ENCODE measurements around the gene SEC61A1. TPM values are rescaled to one million over a fixed set of nuclear protein-coding genes. Genes with fewer than 3 reads are reported as not detected.

The SEC61A1 gene
- total RNA-seq, 1 donor from 2014 or later, result 296 TPM

DNA sequence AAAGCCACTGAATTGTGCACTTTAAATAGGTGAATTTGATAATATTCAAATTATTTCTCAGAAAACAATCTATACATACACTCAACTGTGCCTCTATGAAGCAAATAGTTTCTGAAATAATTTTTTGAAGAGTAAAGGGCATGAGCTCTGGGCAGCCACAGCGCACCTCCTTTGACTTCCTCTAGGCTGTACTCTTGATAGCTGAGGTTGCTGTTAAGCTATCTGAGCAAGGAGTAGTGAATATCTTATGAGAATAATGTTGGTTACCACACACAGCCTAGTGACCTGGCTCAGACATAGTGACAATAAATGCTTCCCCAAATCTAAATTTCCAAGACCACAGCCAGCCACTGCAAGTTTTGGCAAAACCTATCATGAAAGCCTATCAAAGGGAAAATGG is 11.6 kb upstream of the SEC61A1 start:
- DNase-seq (ENCODE audit: low spot score), result no peak
- peaks cover under 1% of the 10 kb centered on the region for H3K27me3 Mint-ChIP-seq (ENCODE audit: unreplicated experiment)
- H3K4me1 Mint-ChIP-seq (ENCODE audit: unreplicated experiment), result peaks cover under 1% of the 10 kb centered on the region
- no peaks in the 10 kb centered on the region for H3K36me3 Mint-ChIP-seq (ENCODE audit: low read depth, unreplicated experiment)
- H3K9me3 Mint-ChIP-seq (ENCODE audit: unreplicated experiment), result no peaks in the 10 kb centered on the region
- TF ChIP-seq, protein P1, sequence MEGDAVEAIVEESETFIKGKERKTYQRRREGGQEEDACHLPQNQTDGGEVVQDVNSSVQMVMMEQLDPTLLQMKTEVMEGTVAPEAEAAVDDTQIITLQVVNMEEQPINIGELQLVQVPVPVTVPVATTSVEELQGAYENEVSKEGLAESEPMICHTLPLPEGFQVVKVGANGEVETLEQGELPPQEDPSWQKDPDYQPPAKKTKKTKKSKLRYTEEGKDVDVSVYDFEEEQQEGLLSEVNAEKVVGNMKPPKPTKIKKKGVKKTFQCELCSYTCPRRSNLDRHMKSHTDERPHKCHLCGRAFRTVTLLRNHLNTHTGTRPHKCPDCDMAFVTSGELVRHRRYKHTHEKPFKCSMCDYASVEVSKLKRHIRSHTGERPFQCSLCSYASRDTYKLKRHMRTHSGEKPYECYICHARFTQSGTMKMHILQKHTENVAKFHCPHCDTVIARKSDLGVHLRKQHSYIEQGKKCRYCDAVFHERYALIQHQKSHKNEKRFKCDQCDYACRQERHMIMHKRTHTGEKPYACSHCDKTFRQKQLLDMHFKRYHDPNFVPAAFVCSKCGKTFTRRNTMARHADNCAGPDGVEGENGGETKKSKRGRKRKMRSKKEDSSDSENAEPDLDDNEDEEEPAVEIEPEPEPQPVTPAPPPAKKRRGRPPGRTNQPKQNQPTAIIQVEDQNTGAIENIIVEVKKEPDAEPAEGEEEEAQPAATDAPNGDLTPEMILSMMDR (IDR thresholded peaks at IDR 0.05; ENCODE audit: unreplicated experiment), result no peak
- H3K4me3 Mint-ChIP-seq (ENCODE audit: unreplicated experiment), result no peak overlapping the region
- no peak overlapping the region for H3K27ac Mint-ChIP-seq (ENCODE audit: unreplicated experiment)

- Mint-ChIP-seq H3K36me3 (ENCODE audit: low read depth, unreplicated experiment) (no peaks in the 10 kb centered on the region), H3K4me3 (ENCODE audit: unreplicated experiment) (no peak overlapping the region), H3K27me3 (ENCODE audit: unreplicated experiment) (peaks cover 4% of the 10 kb centered on the region), H3K4me1 (ENCODE audit: unreplicated experiment) (no peaks in the 10 kb centered on the region), H3K9me3 (ENCODE audit: unreplicated experiment) (no peaks in the 10 kb centered on the region), H3K27ac (ENCODE audit: unreplicated experiment) (no peak overlapping the region)
- TF ChIP-seq, protein P1 (IDR thresholded peaks at IDR 0.05; ENCODE audit: unreplicated experiment), result no peak
- DNase-seq (ENCODE audit: low spot score), result no peak
Measured at GRCh38 chr3:128041344-128041743, 10.9 kb upstream of the SEC61A1 start.

- TF ChIP-seq, protein P1 (IDR thresholded peaks at IDR 0.05; ENCODE audit: unreplicated experiment), result no peak
- H3K4me3 Mint-ChIP-seq (ENCODE audit: unreplicated experiment), result peak overlapping the region; percentile 98
Measured at GRCh38 chr3:128050597-128050996, 1.6 kb upstream of the SEC61A1 start.

GRCh38 chr3:128051459-128051836 is 789 bp upstream of the SEC61A1 start:
- Mint-ChIP-seq H3K4me3 (ENCODE audit: unreplicated experiment) (peak overlapping the region; percentile 98), H3K4me1 (ENCODE audit: unreplicated experiment) (peaks cover 36% of the 10 kb centered on the region), H3K36me3 (ENCODE audit: low read depth, unreplicated experiment) (peaks cover 15% of the 10 kb centered on the region), H3K27ac (ENCODE audit: unreplicated experiment) (peak overlapping the region; percentile 98), H3K9me3 (ENCODE audit: unreplicated experiment) (no peaks in the 10 kb centered on the region), H3K27me3 (ENCODE audit: unreplicated experiment) (peaks cover 14% of the 10 kb centered on the region)
- no peak for DNase-seq (ENCODE audit: low spot score)
- TF ChIP-seq, protein P1 (IDR thresholded peaks at IDR 0.05; ENCODE audit: unreplicated experiment), result no peak

More at GRCh38 chr3:128050597-128050996, 1.6 kb upstream of the SEC61A1 start:
- Mint-ChIP-seq H3K27ac (ENCODE audit: unreplicated experiment) (no peak overlapping the region), H3K27me3 (ENCODE audit: unreplicated experiment) (peaks cover 18% of the 10 kb centered on the region), H3K36me3 (ENCODE audit: low read depth, unreplicated experiment) (peaks cover 15% of the 10 kb centered on the region), H3K4me1 (ENCODE audit: unreplicated experiment) (peaks cover 36% of the 10 kb centered on the region), H3K9me3 (ENCODE audit: unreplicated experiment) (no peaks in the 10 kb centered on the region)
- DNase-seq (ENCODE audit: low spot score), result no peak

- H3K9me3 Mint-ChIP-seq (ENCODE audit: unreplicated experiment), result no peaks in the 10 kb centered on the region
- peaks cover 16% of the 10 kb centered on the region for H3K27me3 Mint-ChIP-seq (ENCODE audit: unreplicated experiment)
- no peak for DNase-seq (ENCODE audit: low spot score)
- H3K27ac Mint-ChIP-seq (ENCODE audit: unreplicated experiment), result peak overlapping the region; percentile 98
- peak overlapping the region; percentile 97 for H3K4me3 Mint-ChIP-seq (ENCODE audit: unreplicated experiment)
- peaks cover 36% of the 10 kb centered on the region for H3K4me1 Mint-ChIP-seq (ENCODE audit: unreplicated experiment)
- TF ChIP-seq, protein P1 (IDR thresholded peaks at IDR 0.05; ENCODE audit: unreplicated experiment), result no peak
- peaks cover 19% of the 10 kb centered on the region for H3K36me3 Mint-ChIP-seq (ENCODE audit: low read depth, unreplicated experiment)
Measured at GRCh38 chr3:128052595-128053351, 536 bp downstream of the SEC61A1 start.

All from endothelial cell (in vitro differentiated cells).